Endothelial cell (in vitro differentiated cells): Measurements from ENCODE around the gene NR1H4. TPM values are rescaled to one million over a fixed set of nuclear protein-coding genes. Genes with fewer than 3 reads are reported as not detected.

Experiments
- DNase-seq: peaks from one replicate; pipeline ENCODE4 v3.0.0; 2021; ENCODE audit warnings: low spot score
- H3K27ac Mint-ChIP-seq: one replicate; pipeline ENCODE4 v1.8.0; 2021; ENCODE audit warnings: mixed read lengths, inconsistent platforms; ENCODE audit not compliant: unreplicated experiment
- H3K27me3 Mint-ChIP-seq: one replicate; pipeline ENCODE4 v1.8.0; 2021; ENCODE audit warnings: mild to moderate bottlenecking, moderate library complexity, mixed read lengths, inconsistent platforms; ENCODE audit not compliant: unreplicated experiment
- H3K36me3 Mint-ChIP-seq: one replicate; pipeline ENCODE4 v1.8.0; 2021; ENCODE audit warnings: mild to moderate bottlenecking, low read depth, mixed read lengths, inconsistent platforms; ENCODE audit not compliant: unreplicated experiment
- H3K4me1 Mint-ChIP-seq: one replicate; pipeline ENCODE4 v1.8.0; 2021; ENCODE audit warnings: mild to moderate bottlenecking, mixed read lengths, inconsistent platforms; ENCODE audit not compliant: unreplicated experiment
- H3K4me3 Mint-ChIP-seq: one replicate; pipeline ENCODE4 v1.8.0; 2021; ENCODE audit warnings: mild to moderate bottlenecking, mixed read lengths, inconsistent platforms; ENCODE audit not compliant: unreplicated experiment
- H3K9me3 Mint-ChIP-seq: one replicate; pipeline ENCODE4 v1.8.0; 2021; ENCODE audit warnings: mixed read lengths, inconsistent platforms; ENCODE audit not compliant: unreplicated experiment
- total RNA-seq: library from RNA; stranded (reverse); fragmentation: NEBNext Ultra II Directional; extraction: Animal tissue kit (Norgen Biotek cat#: 25700); gene quantifications from one replicate; pipeline ENCODE4 v1.2.1, GENCODE V29; 2021; ENCODE audit not compliant: unreplicated experiment
- TF ChIP-seq, protein P1 (sequence below): fragments of 200-600 bp; sonication (generic); IDR thresholded peaks from one replicate; pipeline ENCODE4 v1.5.0; 2021; ENCODE audit warnings: antibody characterized with exemption; ENCODE audit not compliant: unreplicated experiment

Gene NR1H4
- total RNA-seq, 1 donor from 2014 or later, result not detected

DNA sequence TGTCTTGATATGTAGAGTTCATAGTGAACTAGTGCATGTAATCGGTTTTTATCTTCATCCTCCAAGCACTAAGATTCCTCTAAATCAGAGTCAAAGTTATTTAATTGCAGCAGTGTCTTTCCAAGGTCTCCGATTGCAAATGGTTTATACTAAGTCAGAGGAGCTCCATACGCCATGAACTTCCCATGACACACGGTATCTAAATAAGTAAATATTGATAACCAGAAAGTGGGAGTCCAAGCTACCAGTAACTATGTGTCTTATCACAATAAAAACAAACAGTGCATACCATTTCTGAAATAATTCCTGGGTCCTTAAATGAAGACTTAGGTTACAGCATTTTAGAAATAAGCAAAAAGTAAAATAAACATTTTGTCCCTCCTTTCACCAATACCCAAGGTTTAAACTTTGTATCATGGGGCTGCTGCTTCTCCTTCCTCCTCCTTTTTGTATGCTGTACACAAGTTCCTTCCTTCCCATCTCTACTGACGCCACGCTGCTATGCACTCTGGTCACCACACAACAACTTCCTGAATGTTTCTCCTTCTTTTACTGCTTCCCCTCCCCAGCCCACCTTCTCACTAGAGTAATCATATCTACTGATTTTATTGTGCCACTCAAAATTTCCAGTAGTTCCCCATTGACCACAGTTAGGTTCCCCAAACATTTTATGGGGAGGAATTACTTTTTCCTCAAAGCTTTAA, 10.7 kb downstream of the NR1H4 start:
- H3K4me1 Mint-ChIP-seq, result peaks cover 7% of the 10 kb centered on the region
- no peak overlapping the region for H3K27ac Mint-ChIP-seq
- H3K4me3 Mint-ChIP-seq, result no peak overlapping the region
- H3K9me3 Mint-ChIP-seq, result no peaks in the 10 kb centered on the region
- DNase-seq, result no peak
- no peaks in the 10 kb centered on the region for H3K36me3 Mint-ChIP-seq
- TF ChIP-seq, protein P1, sequence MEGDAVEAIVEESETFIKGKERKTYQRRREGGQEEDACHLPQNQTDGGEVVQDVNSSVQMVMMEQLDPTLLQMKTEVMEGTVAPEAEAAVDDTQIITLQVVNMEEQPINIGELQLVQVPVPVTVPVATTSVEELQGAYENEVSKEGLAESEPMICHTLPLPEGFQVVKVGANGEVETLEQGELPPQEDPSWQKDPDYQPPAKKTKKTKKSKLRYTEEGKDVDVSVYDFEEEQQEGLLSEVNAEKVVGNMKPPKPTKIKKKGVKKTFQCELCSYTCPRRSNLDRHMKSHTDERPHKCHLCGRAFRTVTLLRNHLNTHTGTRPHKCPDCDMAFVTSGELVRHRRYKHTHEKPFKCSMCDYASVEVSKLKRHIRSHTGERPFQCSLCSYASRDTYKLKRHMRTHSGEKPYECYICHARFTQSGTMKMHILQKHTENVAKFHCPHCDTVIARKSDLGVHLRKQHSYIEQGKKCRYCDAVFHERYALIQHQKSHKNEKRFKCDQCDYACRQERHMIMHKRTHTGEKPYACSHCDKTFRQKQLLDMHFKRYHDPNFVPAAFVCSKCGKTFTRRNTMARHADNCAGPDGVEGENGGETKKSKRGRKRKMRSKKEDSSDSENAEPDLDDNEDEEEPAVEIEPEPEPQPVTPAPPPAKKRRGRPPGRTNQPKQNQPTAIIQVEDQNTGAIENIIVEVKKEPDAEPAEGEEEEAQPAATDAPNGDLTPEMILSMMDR, result no peak
- no peaks in the 10 kb centered on the region for H3K27me3 Mint-ChIP-seq

DNA sequence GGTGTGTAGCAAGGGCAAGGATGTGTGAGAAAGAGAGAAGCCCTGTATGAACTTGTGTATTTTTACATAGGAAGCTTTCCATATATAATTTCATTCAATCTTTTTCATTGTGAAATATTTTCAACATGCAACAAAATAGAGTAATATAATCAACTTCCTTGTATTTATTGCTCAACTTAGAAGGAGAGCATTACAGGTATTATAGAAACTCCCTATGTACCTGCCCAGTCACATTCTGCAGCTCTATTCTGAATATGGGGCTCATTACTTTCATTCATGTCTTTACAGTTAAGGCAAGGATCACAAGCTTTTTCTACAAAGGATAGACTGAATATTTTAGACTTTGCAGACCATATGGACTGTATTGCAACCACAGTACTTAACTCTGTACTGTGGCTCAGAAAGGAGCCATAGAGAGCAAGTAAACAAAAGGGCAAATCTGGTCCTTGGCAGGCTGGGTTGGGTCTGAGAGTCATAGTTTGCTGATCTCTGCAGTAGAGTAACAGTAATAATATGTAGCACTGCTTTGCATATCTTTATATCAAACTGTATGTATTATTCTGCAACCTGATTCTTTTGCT, 11.3 kb downstream of the NR1H4 start:
- no peak overlapping the region for H3K4me3 Mint-ChIP-seq
- H3K9me3 Mint-ChIP-seq, result no peaks in the 10 kb centered on the region
- TF ChIP-seq, protein P1, result no peak
- H3K27ac Mint-ChIP-seq, result no peak overlapping the region
- H3K27me3 Mint-ChIP-seq, result no peaks in the 10 kb centered on the region
- no peak for DNase-seq
- no peaks in the 10 kb centered on the region for H3K36me3 Mint-ChIP-seq
- peaks cover 7% of the 10 kb centered on the region for H3K4me1 Mint-ChIP-seq

DNA sequence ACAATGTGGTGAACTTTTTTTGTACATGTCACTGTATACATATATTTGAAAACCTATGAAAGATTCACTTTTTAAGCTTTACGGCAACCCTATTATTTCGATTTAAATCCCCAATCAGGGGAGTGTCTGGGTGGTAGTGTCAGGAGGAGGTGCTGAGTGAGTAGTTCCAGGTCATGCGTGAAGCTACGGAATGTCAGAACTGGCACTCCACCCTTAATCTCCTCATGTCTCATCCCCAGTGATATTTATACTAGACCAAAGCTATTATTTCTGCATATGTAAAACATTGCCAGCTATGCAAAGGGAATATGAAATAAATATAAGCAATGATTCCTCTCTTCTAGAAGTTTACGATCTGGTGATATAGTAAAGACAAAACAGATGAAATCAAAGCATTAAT, 12.3 kb downstream of the NR1H4 start:
- no peak for DNase-seq
- H3K27me3 Mint-ChIP-seq, result no peaks in the 10 kb centered on the region
- H3K36me3 Mint-ChIP-seq, result no peaks in the 10 kb centered on the region
- no peak overlapping the region for H3K4me3 Mint-ChIP-seq
- peaks cover 7% of the 10 kb centered on the region for H3K4me1 Mint-ChIP-seq
- no peak overlapping the region for H3K27ac Mint-ChIP-seq
- no peaks in the 10 kb centered on the region for H3K9me3 Mint-ChIP-seq
- TF ChIP-seq, protein P1, result no peak

DNA sequence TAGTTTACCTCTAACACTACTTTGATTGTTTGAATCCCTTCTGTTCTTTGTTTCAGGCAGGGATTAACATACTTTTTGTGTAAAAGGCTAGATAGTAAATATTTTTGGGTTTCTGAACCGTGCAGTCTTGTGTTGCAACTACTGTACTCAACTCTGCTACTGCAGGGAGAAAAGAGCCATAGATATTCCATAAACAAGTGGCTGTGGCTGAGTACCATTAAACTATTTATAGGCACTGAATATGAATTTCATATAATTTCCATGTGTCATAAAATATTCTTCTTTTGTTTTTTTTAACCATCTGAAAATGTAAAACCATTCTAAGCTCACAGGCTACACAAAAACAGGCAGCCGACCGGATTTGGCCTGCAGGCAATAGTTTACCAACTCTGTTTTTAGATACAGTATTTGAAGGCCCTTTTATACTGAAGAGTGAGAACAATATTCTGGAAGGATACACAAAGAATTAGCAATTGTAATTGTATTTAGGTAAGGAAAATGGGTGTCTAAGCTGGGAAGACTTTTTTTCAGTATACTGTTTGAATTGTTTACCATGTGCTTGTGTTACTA, 15.7 kb downstream of the NR1H4 start:
- Mint-ChIP-seq H3K27ac (no peak overlapping the region), H3K9me3 (no peaks in the 10 kb centered on the region)

More for the DNA sequence above, 15.7 kb downstream of the NR1H4 start:
- no peaks in the 10 kb centered on the region for H3K36me3 Mint-ChIP-seq
- TF ChIP-seq, protein P1, result no peak
- no peak overlapping the region for H3K4me3 Mint-ChIP-seq
- H3K27me3 Mint-ChIP-seq, result no peaks in the 10 kb centered on the region
- peaks cover 4% of the 10 kb centered on the region for H3K4me1 Mint-ChIP-seq
- no peak for DNase-seq
